Measurements from ENCODE around the gene ALX4.

- TF ChIP-seq POLR2A (IDR thresholded peaks at IDR 0.05) (no peak), CTCF (IDR thresholded peaks at IDR 0.05) (no peak)
These were observed 21.8 kb downstream of the ALX4 start for GRCh38 chr11:44288133-44288526.
